Measurements from ENCODE around the gene PER1.

DNA sequence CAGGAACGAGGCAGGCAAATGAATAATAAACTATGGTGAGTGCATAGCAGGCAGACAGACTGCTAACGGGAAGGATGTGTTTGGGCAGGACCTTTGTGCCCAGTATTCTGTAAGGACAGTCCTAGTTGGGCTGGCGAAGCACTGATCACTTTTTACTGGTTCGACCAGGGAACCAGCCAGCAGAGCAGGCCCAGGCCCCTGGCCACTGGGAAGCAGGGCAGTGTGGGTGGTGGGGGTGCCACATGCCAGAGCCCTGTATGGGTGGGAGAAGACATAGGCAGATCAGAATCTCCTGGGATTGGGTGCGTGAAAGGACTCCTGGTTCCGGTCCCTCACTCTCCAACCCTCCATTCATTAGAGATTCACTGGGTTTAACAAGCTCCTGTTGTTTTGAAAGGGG is 14.5 kb upstream of the PER1 start:
- TF ChIP-seq, protein P1, sequence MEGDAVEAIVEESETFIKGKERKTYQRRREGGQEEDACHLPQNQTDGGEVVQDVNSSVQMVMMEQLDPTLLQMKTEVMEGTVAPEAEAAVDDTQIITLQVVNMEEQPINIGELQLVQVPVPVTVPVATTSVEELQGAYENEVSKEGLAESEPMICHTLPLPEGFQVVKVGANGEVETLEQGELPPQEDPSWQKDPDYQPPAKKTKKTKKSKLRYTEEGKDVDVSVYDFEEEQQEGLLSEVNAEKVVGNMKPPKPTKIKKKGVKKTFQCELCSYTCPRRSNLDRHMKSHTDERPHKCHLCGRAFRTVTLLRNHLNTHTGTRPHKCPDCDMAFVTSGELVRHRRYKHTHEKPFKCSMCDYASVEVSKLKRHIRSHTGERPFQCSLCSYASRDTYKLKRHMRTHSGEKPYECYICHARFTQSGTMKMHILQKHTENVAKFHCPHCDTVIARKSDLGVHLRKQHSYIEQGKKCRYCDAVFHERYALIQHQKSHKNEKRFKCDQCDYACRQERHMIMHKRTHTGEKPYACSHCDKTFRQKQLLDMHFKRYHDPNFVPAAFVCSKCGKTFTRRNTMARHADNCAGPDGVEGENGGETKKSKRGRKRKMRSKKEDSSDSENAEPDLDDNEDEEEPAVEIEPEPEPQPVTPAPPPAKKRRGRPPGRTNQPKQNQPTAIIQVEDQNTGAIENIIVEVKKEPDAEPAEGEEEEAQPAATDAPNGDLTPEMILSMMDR (IDR thresholded peaks at IDR 0.05) = no peak
- no peak for TF ChIP-seq POLR2A (IDR thresholded peaks at IDR 0.05)

Data from body of pancreas (tissue), 4 donors.